Left lobe of liver (tissue), 2 donors: ENCODE measurements around the gene GATA3. TPM values are rescaled to one million over a fixed set of nuclear protein-coding genes. Genes with fewer than 3 reads are reported as not detected.
A peak's percentile ranks its signal among the peaks of the same experiment; 100 is the strongest.
"Not testable (repeated sequence)": the region's sequence is repeated elsewhere in the genome, so short reads cannot be mapped to it uniquely, and the experiment has no call there.

Source experiments
- ATAC-seq: fragments of 200-7000 bp; cut with Tn5 transposase; one replicate; pipeline ENCODE4 v1.9.1; 2020; ENCODE audit warnings: mild to moderate bottlenecking, moderate library complexity
- DNase-seq: peaks from one replicate; pipeline ENCODE4 v3.0.0-alpha.2; 2020; ENCODE audit warnings: low spot score
- total RNA-seq: library from RNA; stranded (reverse); gene quantifications from one replicate; pipeline ENCODE4 v1.2.1, GENCODE V29; 2021
- donor health status: DM: no; HTN: no; CAD: no; lungs with moderate emphysema.
- donor health status: DM: no; HTN: yes; CAD: no.

The GATA3 gene
- 0.88 TPM for total RNA-seq

DNA sequence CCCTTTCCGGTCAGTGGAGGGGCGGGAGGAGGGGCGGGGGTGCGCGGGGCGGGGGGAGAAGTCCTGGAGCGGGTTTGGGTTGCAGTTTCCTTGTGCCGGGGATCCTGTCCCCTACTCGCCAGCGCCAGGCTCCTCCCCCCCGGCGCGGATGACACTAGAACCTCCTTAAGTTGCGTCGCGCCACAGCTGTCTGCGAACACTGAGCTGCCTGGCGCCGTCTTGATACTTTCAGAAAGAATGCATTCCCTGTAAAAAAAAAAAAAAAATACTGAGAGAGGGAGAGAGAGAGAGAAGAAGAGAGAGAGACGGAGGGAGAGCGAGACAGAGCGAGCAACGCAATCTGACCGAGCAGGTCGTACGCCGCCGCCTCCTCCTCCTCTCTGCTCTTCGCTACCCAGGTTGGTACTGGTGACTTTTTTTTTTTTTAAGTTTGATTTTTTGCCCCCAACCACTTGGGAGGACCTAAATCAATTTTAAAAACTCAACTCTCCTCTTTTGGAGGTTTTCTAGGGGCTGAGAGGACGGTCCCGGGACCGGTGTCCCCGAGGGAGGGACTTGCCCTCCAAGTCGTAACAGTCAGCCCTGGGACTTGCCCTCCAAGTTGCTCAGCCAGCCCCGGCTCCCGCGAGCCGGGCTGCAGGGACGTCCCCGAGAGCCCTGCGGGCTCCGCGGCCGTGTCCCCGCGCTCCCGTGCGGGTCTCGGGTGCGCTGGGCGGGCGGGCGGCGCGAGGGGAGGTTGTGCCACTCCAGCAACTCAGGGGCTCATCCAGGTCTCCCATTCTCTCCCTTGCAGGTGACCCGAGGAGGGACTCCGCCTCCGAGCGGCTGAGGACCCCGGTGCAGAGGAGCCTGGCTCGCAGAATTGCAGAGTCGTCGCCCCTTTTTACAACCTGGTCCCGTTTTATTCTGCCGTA, at the start of gene GATA3:
GATA3 (plus strand) TSS at position 195 of the 914 bp plus-strand sequence. CDS start 968 bp downstream, outside the sequence.
- DNase-seq = no peak
- peak; percentile 9 for ATAC-seq

DNA sequence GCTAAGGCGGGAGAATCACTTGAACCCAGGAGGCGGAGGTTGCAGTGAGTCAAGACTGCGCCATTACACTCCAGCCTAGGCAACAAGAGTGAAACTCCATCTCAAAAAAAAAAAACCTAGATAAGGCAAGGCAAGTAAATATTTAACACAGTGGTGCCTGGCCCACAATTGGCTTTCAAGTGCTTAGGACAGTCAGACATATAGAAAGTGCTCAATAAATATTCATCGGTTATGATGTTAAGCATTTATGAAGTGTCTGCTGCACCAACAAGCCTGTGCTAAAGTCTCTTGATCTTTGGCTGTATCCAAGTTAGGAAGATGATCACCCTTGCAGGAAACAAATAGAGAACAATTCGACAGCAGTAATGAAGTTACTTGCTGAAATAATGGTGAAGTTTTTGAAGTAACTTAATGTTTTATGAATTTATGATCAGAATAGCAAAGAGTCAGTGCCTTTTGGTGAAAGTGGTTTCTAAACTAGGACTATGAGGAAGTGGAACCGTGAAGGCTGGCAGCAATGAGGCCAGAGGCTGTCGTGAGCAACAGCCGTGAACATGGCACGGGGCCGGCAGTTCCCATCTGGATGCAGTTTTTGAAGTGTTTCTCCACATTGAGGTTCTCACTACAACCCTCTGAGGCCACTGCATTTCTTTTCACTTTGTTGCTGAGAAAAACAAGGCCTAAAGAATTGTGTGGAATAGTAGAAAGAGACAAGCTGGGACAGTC, 48.1 kb upstream of the GATA3 start:
- no peak for DNase-seq
- ATAC-seq = no peak

GRCh38 chr10:8009031-8009430, 45.5 kb upstream of the GATA3 start:
- ATAC-seq (no peak), DNase-seq (no peak)

GRCh38 chr10:8013006-8013405, 41.5 kb upstream of the GATA3 start:
- no peak for DNase-seq
- ATAC-seq = no peak

- ATAC-seq (no peak), DNase-seq (no peak)
Observed at GRCh38 chr10:8013619-8014018, 40.9 kb upstream of the GATA3 start.

GRCh38 chr10:8014649-8015048, 39.8 kb upstream of the GATA3 start:
- DNase-seq = no peak
- no peak for ATAC-seq

- ATAC-seq (no peak), DNase-seq (no peak)
Observed at GRCh38 chr10:8017277-8017676, 37.2 kb upstream of the GATA3 start.

- DNase-seq = no peak
Observed at GRCh38 chr10:8023321-8023720, 31.2 kb upstream of the GATA3 start.

DNA sequence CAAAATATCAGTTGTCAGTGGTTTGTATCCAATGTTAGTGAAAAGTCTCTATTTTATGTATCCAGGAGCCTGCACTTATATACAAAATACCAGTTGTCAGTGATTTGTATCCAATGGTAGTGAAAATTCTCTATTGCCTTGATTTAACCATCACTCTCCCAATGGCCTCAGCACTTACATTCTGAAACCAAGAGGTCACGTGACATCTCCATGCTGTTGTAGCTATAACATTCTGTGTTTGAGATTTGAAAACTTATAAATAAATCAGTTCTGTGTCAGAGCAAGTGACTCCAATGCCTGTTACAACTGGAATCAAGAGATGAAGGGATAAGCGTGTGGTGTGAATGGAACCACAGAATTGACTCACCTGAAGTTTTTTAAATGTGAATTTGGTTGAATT, 30.6 kb upstream of the GATA3 start:
- DNase-seq = no peak
- no peak for ATAC-seq

More at GRCh38 chr10:8023321-8023720, 31.2 kb upstream of the GATA3 start:
- ATAC-seq = no peak

- DNase-seq (no peak), ATAC-seq (peak; percentile 79)
Observed at GRCh38 chr10:8026349-8027259, 27.9 kb upstream of the GATA3 start.

DNA sequence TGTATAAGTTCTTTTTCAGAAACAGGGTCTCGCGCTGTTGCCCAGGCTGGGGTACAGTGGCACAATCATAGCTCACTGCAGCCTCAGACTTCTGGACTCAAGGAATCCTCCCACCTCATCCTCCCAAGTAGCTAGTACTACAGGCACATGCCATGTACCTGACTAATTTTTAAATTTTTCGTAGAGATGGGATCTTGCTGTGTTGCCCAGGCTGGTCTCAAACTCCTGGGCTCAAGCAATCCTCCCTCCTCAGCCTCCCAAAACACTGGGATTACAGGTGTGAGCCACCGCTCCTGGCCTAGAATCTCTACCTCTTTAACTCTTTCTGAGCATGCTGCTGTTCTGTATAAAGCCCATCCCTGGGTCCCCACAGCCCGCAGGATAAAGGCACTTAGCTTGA, 23.3 kb upstream of the GATA3 start:
- DNase-seq, ATAC-seq: not testable (repeated sequence)

GRCh38 chr10:8032558-8032957, 21.9 kb upstream of the GATA3 start:
- ATAC-seq (no peak), DNase-seq (no peak)

DNA sequence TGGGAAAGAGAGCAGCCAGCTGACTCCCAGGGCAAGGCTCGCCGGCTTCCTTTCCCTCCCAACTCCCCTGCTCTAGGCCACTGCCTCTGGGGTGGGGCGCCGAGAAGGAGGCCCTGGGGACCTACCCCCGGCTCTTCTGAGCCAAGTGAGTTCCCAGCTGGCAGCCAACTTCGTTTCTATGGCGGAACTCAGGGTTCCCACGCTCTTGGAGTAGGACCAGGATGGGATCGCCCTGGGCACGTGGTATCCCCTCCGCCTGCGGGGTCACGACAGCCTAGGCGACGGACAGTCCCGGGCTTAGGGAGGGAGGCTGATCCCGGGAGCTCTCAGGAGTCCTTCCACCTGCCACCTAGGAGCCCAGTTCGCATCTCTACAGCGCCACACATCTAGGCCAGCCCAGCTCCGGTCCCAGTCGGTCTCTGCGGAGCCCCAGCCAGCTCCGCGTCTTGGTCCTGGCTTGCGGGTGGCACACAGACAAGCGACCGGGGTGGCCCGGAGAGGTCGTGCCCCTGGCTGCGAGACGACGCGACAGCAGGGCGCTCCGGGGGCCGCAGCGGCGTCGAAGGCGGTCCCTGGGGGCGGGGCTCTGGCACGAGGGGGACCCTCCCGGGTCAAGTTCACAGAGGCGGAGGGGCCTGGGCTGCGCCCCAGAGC, 20.5 kb upstream of the GATA3 start:
- no peak for DNase-seq
- peak; percentile 13 for ATAC-seq

DNA sequence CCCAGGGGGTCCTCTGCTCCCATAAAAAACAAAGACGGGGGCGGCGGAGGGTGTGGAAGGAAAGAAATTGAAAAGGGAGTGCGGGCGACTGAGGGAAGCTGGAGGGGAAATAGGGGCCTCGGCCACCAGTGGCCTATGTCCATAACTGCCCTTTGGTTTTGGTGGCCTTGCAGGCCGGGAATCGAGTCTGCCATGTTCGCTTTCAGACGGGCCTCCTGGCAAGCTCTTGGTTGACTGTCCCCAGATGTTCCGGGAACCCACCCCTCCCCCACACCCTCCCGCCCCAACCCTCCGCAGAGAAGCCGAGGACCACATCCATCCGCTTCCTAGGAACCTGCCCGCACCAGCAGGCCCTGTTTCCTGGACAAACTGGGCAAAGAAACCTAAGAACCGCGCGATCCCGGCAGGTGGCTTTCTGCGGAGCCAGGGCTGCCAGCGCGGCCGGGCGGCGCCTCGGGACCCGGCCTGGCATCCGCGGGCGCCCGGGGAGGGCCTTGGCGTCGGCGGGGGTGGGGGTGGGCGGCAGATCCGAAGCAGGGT, 20.0 kb upstream of the GATA3 start:
- no peak for DNase-seq
- ATAC-seq = peak; percentile 40

DNA sequence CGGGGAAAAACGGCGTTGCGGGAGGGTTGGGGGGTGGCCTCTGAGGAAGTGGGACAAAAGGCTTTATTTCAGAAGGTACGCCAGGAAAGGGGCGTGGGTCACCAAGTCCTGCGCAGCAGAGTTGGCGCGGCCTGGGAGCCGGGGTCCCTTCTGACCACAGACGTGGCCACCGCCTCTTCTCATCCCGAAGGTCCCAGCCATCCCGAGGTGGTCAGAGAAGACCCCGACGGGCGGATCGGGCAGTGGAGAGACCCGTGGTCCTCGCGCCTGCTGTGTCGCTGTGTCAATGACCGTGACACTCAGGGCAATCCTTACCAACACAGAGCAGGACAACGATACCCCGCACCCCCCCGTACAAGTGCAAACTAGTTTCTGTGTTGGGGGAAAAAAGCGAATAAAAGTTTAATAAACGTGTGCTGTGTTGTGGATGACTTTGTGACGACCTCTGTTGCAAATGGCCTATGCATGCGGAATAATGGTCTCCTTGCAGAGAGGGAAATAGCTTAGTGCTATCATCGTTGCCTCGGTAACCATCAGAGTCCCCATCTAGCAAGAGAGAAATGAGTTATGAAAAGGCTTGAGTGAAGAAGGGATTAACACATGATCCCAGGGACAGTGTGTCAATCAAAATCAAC, 19.4 kb upstream of the GATA3 start:
- DNase-seq (no peak), ATAC-seq (no peak)

- ATAC-seq = no peak
- DNase-seq = no peak
Observed at GRCh38 chr10:8035641-8036470, 18.6 kb upstream of the GATA3 start.

DNA sequence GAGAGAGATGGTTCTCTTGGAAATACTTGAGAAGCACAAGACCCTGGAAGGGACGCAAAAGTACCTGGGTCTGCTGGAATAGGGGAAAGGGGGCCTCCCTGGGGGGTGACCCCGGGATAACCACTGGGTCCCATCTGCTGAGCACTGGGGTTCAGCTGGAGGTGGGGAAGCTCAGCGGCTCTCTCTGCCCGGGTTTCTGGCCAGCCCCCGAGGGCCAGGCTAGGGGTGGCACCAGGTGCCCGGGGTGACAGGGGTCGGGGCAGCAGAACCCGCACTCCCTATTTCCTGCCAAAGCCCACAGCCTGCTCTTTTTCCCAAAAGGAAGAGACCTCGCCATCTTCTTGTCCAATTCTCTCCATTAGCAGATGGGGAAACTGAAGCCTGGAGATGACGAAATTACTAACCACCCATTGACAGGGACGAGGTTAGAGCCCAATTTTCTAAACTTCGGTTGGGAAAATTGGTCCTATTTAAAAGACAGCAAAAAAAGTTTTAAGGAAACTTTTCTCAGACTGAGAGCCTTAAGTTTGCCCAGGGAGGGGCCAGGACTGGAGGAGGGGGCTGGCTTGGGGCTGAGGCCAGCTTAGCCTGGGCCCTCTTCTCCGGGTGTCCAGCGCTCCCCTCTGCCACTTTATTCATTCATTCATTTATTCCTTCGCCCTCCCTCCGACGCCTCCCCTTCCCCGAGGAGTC, 17.8 kb upstream of the GATA3 start:
- no peak for ATAC-seq

GRCh38 chr10:8037199-8037801, 17.2 kb upstream of the GATA3 start:
- ATAC-seq = no peak
- no peak for DNase-seq

More for the DNA sequence above, 17.8 kb upstream of the GATA3 start:
- DNase-seq = no peak
